Regular cardiac myocyte (primary cell): Measurements from ENCODE around the gene POTEB. TPM values are rescaled to one million over a fixed set of nuclear protein-coding genes. Genes with fewer than 3 reads are reported as not detected.

Source experiments
- total RNA-seq: library from RNA; depleted of rRNA; stranded (reverse); fragments of >200 nt; gene quantifications from 2 replicates; pipeline ENCODE4 v1.2.3, GENCODE V29; 2014

Gene POTEB
- total RNA-seq = 0.28 TPM in 1 of 2 replicates, not detected in the other

DNA sequence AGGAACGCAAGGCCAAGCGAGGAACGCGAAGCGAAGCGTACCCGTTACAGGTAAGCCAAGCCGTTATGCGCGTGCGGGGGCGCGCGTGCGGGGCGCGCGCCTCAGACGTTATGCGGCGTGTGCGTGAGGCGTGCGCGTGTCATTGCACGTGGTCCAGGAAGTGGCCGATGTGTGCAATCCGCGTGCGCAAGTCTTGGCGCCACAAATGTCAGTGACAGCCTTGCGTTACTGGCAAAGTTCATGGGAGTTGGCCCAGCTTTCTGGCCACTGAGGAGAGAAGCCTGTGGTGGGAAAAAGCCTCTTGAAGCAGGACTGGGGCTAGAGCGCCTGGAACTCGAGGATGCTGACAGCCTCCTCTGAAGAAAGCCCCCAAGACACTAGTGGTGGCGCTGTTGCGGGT lies at the start of gene POTEB:
Gene POTEB (minus strand): TSS at position 101 of the 400 bp plus-strand sequence. CDS start 489 bp downstream, outside the sequence.

Other genes starting within 250 kb of the POTEB start
- not detected in 2 replicates for gene OR4M2, start 202.8 kb upstream of the POTEB start, total RNA-seq